DMS 273 treated with DMSO at 0.1 percent for 48 hours (cell line): ENCODE results near the gene TRAF6.
A peak's percentile ranks its signal among the peaks of the same experiment; 100 is the strongest.
"Not testable (repeated sequence)": the region's sequence is repeated elsewhere in the genome, so short reads cannot be mapped to it uniquely, and the experiment has no call there.

ENCODE experiments used
- DNase-seq: peaks from one replicate; lab custom pipeline; 2025; lab: John Stamatoyannopoulos, UW

Gene TRAF6

GRCh38 chr11:36493332-36493731 lies 16.7 kb downstream of the TRAF6 start:
- DNase-seq, result no peak

GRCh38 chr11:36492724-36493304 lies 17.3 kb downstream of the TRAF6 start:
- DNase-seq, result peak; percentile 1

GRCh38 chr11:36490026-36490806 lies 19.9 kb downstream of the TRAF6 start:
- no peak for DNase-seq

DNA sequence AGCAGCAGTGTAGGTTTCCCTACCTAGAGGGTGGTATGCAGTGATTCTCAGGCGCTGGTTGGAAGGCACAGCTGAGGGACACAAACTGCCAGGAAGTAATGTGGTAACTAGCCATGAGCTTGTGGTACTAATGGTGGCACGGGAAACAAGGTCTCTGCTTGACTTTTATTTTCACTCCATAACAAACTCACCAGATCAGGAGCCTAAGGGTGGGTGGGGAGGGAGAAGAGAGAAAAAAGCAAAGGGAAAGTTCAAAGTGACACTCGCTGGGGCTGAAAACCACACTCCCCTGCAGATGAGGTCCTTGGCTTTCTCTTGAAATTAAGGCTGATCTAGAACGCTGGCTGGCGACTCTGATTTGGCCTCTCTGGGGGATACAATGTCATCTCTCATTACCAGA lies 22.0 kb downstream of the TRAF6 start:
- DNase-seq, result no peak

DNA sequence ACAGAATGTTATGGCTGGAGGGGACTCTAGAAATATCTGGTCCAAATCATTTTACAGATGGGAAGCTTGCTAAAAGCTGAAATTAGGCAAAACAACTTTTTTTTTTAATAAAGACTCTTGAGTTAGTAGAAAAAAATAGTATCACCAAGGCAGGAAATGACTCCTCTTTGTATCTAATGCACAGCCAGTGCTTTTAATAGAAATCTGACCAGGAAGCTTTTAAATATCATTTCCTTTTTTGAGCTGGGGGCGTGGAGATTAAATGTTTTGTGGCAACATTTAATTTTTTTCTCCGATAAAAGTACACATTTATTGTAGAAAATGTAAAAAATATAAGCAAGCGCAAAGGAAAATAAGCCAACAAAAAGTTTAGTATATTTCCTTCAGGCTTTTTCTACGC lies 22.5 kb downstream of the TRAF6 start:
- DNase-seq, result no peak

- no peak for DNase-seq
Measured at GRCh38 chr11:36485298-36486002, 24.6 kb downstream of the TRAF6 start.

- DNase-seq, result not testable (repeated sequence)
Measured at GRCh38 chr11:36483042-36483441, 27.0 kb downstream of the TRAF6 start.

DNA sequence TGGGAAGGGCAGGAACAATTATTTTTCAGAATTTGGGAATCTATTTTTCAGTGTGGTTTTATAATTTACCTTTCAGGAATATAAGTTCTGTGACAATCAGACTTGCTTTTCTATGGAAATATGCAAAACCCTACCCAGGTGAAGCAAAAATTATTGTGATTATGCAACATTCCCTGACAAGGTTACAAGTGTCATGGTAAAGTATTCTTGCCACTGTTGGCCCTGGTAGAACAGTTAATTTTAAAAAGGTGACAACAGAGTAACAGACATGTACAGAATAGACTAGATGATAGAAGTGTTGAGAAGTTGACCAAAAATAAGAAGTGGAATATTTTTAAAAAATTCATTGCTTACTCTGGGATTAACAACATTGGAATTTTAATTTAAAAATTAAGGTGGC lies 29.2 kb downstream of the TRAF6 start:
- DNase-seq, result no peak

- DNase-seq, result peak; percentile 1
Measured at GRCh38 chr11:36478700-36479329, 31.3 kb downstream of the TRAF6 start.

GRCh38 chr11:36475192-36475591 lies 34.9 kb downstream of the TRAF6 start:
- DNase-seq, result no peak

GRCh38 chr11:36471577-36471976 lies 38.5 kb downstream of the TRAF6 start:
- DNase-seq, result no peak

DNA sequence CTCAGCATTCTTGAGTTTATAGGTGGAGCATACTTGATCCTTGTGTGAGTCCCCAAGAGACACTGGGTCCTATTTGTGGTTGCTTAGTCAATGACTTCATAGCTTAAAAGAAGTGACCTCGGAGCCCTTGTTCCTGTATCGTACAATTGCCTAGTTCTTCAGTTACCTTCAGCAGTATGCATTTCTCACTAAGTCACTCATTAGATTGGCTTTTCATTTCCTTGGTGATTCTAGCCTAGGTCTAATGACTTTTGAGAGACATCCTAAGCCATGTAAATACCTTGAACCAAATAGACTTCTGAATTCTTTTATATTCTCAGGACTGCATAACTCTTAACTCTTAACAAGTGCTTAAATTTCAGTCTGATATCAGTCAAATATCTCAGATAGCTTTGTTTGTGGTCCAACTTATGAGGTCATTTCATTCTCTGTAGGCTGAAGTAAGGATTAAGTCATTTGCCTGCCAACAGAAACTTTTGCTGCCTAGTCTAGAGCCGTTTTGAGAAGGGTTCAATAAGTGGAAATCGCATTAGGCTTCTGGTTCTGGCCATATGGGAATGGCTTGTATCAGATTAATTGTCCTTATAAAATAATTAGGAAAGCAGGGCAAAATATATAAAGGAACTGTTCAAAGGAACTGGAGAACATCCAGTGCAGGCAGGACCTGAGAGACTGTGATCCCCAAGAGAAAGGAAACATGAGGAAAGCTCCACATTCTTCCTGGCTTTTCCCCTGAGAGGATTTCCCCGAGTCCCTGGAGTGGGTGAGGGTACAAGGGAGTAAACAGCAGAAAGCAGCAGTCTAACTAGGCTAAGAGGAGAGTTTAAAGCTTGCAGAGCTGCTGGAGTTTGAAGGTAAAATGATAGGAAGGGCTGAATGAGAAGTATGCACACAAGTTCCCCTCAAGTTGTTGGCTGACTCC lies 39.9 kb downstream of the TRAF6 start:
- no peak for DNase-seq

DNA sequence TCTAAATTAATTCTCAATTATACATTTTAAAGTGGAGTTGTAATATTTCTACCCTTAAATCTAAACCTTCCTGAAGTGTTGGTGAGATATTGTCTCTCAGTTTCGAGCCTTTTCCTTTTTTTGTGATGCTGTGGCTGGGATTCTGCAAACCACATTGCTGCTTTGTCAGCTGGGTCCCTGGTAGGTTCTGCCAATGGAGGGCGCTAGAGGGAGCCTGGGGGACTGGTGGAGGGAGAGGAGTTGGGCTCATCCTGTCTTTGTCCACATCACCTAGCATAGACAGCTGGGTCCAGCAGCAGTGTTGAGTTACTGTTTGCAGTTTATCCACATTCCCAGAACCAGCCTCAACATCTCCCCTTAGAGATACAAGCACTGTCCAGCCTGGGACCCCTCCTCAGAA lies 41.0 kb downstream of the TRAF6 start:
- DNase-seq, result no peak

- DNase-seq, result no peak
Measured at GRCh38 chr11:36467916-36468315, 42.2 kb downstream of the TRAF6 start.

GRCh38 chr11:36467012-36467411 lies 43.1 kb downstream of the TRAF6 start:
- DNase-seq, result no peak

DNA sequence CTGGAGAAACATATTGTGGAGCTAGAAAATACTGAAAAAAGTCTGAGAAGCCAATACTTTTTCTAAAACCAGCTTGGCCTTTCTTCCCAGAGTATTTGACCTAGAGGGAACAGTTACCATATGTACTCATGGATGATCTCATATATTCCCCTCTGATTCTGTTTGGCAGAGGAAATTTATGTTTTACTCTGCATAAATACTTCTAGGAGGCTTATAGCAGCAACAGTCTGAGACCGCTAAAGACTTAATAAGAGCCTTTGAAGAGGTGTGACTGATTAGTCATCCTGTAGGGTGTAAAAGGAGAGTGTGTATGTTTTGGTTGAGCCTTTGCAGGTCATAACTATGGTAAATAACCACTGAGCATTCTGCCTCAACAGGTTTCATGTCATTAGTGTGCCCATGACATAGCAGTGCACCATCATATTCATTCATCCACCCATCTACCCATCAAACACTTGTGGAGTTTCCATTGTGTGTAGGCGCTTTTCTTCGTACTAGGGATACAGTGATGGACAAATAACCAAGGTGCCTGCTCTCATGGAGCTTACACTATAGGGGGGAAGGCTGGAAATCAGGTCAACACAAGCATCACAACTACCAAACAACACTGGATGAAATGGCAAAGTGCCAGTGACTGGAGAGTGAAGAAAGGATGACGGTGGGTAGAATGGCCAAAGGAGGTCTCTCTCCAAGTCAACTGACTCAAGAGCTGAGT lies 44.5 kb downstream of the TRAF6 start:
- DNase-seq, result no peak

- DNase-seq, result no peak
Measured at GRCh38 chr11:36464720-36465119, 45.4 kb downstream of the TRAF6 start.

GRCh38 chr11:36463781-36464180 lies 46.3 kb downstream of the TRAF6 start:
- DNase-seq, result no peak

GRCh38 chr11:36462321-36462720 lies 47.8 kb downstream of the TRAF6 start:
- DNase-seq, result no peak

GRCh38 chr11:36460220-36460619 lies 49.9 kb downstream of the TRAF6 start:
- DNase-seq, result no peak

GRCh38 chr11:36459046-36459445 lies 51.0 kb downstream of the TRAF6 start:
- DNase-seq, result no peak
